Trophoblast cell (in vitro differentiated cells and primary cell): ENCODE results near the gene PHRF1.

Experiments
- DNase-seq, 2 donors: peaks; one replicate each; pipeline ENCODE4 v3.0.0-alpha.2; 2016
- H2AFZ ChIP-seq: 2 replicates; pipeline ENCODE4 v1.6.1; 2013; ENCODE audit warnings: low read length, moderate library complexity, mild to moderate bottlenecking; ENCODE audit not compliant: insufficient read depth, poor library complexity
- H2AK5ac ChIP-seq: 2 replicates; pipeline ENCODE4 v1.6.1; 2013; ENCODE audit warnings: mild to moderate bottlenecking, low read length
- H2BK120ac ChIP-seq: 2 replicates; pipeline ENCODE4 v1.6.1; 2013; ENCODE audit warnings: low read length, mild to moderate bottlenecking, moderate library complexity; ENCODE audit not compliant: insufficient read depth, poor library complexity
- H2BK12ac ChIP-seq: 2 replicates; pipeline ENCODE4 v1.6.1; 2013; ENCODE audit warnings: mild to moderate bottlenecking, low read length, moderate library complexity
- H2BK5ac ChIP-seq: 2 replicates; pipeline ENCODE4 v1.6.1; 2013; ENCODE audit warnings: low read length, low read depth, moderate library complexity, mild to moderate bottlenecking; ENCODE audit not compliant: poor library complexity
- H3K14ac ChIP-seq: 2 replicates; pipeline ENCODE4 v1.6.1; 2013; ENCODE audit warnings: mild to moderate bottlenecking, low read length
- H3K18ac ChIP-seq: 2 replicates; pipeline ENCODE4 v1.6.1; 2013; ENCODE audit warnings: mild to moderate bottlenecking, low read length
- H3K23ac ChIP-seq: 2 replicates; pipeline ENCODE4 v1.6.1; 2013; ENCODE audit warnings: low read length
- H3K27ac ChIP-seq: 2 replicates; pipeline ENCODE4 v1.5.1; 2013; ENCODE audit warnings: low read depth, mild to moderate bottlenecking, inconsistent platforms, low read length, moderate library complexity
- H3K27me3 ChIP-seq: 2 replicates; pipeline ENCODE4 v1.6.1; 2013; ENCODE audit warnings: inconsistent platforms, mild to moderate bottlenecking, low read length, moderate library complexity; ENCODE audit not compliant: insufficient read depth
- H3K36me3 ChIP-seq, 2 experiments: 1 replicate in 1 of 2; 2 replicates in 1 of 2; pipeline ENCODE4 v1.6.1; 2013; ENCODE audit warnings: low read length in 2 of 2, mild to moderate bottlenecking in 2 of 2, moderate library complexity in 1 of 2; ENCODE audit not compliant: insufficient read depth in 2 of 2, control insufficient read depth in 1 of 2
- H3K4ac ChIP-seq: 2 replicates; pipeline ENCODE4 v1.6.1; 2013; ENCODE audit warnings: low read depth, mild to moderate bottlenecking, low read length, moderate library complexity
- H3K4me1 ChIP-seq, 2 experiments: 1 replicate in 1 of 2; 2 replicates in 1 of 2; pipeline ENCODE4 v1.6.1; 2013; ENCODE audit warnings: low read length in 2 of 2, mild to moderate bottlenecking in 2 of 2, moderate library complexity in 1 of 2; ENCODE audit not compliant: insufficient read depth in 2 of 2, control insufficient read depth in 1 of 2
- H3K4me2 ChIP-seq: 2 replicates; pipeline ENCODE4 v1.6.1; 2013; ENCODE audit warnings: inconsistent platforms, mild to moderate bottlenecking, low read length, moderate library complexity
- H3K4me3 ChIP-seq: 2 replicates; pipeline ENCODE4 v1.5.1; 2013; ENCODE audit warnings: mild to moderate bottlenecking, low read depth, low read length, inconsistent platforms
- H3K79me1 ChIP-seq: one replicate; pipeline ENCODE4 v1.6.1; 2013; ENCODE audit warnings: low read length
- H3K79me2 ChIP-seq: 2 replicates; pipeline ENCODE4 v1.6.1; 2013; ENCODE audit warnings: low read length, mild to moderate bottlenecking; ENCODE audit not compliant: control insufficient read depth, insufficient read depth, poor library complexity
- H3K9ac ChIP-seq: 2 replicates; pipeline ENCODE4 v1.6.1; 2013; ENCODE audit warnings: mild to moderate bottlenecking, low read length
- H3K9me3 ChIP-seq: 2 replicates; pipeline ENCODE4 v1.6.1; 2013; ENCODE audit warnings: low read depth, mild to moderate bottlenecking, control low read depth, inconsistent platforms, low read length; ENCODE audit not compliant: insufficient read depth
- H4K12ac ChIP-seq: 2 replicates; pipeline ENCODE4 v1.6.1; 2013; ENCODE audit warnings: low read depth, mild to moderate bottlenecking, low read length, moderate library complexity
- H4K8ac ChIP-seq: 2 replicates; pipeline ENCODE4 v1.6.1; 2013; ENCODE audit warnings: low read depth, mild to moderate bottlenecking, low read length, moderate library complexity
- H4K91ac ChIP-seq: one replicate; pipeline ENCODE4 v1.6.1; 2013; ENCODE audit warnings: low read depth, mild to moderate bottlenecking, low read length, moderate library complexity
- WGBS: extraction: QIAGEN DNeasy Blood & Tissue Kit; methylation state at CpG from one replicate; pipeline ENCODE4 v1.1.7; 2013; ENCODE audit warnings: missing lambda C conversion rate; ENCODE audit not compliant: insufficient read length, insufficient coverage; ENCODE audit errors: extremely low coverage; 5-methylcytosine and 5-hydroxymethylcytosine counted together

Gene PHRF1

GRCh38 chr11:559712-560304 is 16.5 kb upstream of the PHRF1 start:
- peaks cover 20% of the 10 kb centered on the region for H3K79me2 ChIP-seq
- peak overlapping the region; percentile 78 for H2AFZ ChIP-seq
- peak overlapping the region; percentile 9 for H3K4ac ChIP-seq
- H3K14ac ChIP-seq, result peak overlapping the region; percentile 94
- peak; percentile 54 to 70 for DNase-seq
- peak overlapping the region; percentile 89 for H3K27ac ChIP-seq
- no CpG with 5 or more reads among the region's 18 CpGs for WGBS
- peaks cover 17% of the 10 kb centered on the region for H3K27me3 ChIP-seq
- H3K18ac ChIP-seq, result peak overlapping the region; percentile 19
- peak overlapping the region; percentile 4 for H2BK12ac ChIP-seq
- H3K79me1 ChIP-seq, result peaks cover 33% of the 10 kb centered on the region
- peak overlapping the region; percentile 97 for H4K8ac ChIP-seq
- H3K4me3 ChIP-seq, result peak overlapping the region; percentile 59
- peak overlapping the region; percentile 83 for H2BK120ac ChIP-seq
- H3K9ac ChIP-seq, result no peak overlapping the region
- peak overlapping the region; percentile 94 for H4K12ac ChIP-seq
- peak overlapping the region; percentile 61 for H3K4me2 ChIP-seq
- peak overlapping the region; percentile 96 for H4K91ac ChIP-seq
- peaks cover 37 to 45% of the 10 kb centered on the region in 2 experiments for H3K4me1 ChIP-seq
- peak overlapping the region; percentile 12 for H2AK5ac ChIP-seq
- peaks cover 6% of the 10 kb centered on the region for H3K9me3 ChIP-seq
- peaks cover 11 to 22% of the 10 kb centered on the region in 2 experiments for H3K36me3 ChIP-seq
- H2BK5ac ChIP-seq, result peak overlapping the region; percentile 86
- no peak overlapping the region for H3K23ac ChIP-seq

DNA sequence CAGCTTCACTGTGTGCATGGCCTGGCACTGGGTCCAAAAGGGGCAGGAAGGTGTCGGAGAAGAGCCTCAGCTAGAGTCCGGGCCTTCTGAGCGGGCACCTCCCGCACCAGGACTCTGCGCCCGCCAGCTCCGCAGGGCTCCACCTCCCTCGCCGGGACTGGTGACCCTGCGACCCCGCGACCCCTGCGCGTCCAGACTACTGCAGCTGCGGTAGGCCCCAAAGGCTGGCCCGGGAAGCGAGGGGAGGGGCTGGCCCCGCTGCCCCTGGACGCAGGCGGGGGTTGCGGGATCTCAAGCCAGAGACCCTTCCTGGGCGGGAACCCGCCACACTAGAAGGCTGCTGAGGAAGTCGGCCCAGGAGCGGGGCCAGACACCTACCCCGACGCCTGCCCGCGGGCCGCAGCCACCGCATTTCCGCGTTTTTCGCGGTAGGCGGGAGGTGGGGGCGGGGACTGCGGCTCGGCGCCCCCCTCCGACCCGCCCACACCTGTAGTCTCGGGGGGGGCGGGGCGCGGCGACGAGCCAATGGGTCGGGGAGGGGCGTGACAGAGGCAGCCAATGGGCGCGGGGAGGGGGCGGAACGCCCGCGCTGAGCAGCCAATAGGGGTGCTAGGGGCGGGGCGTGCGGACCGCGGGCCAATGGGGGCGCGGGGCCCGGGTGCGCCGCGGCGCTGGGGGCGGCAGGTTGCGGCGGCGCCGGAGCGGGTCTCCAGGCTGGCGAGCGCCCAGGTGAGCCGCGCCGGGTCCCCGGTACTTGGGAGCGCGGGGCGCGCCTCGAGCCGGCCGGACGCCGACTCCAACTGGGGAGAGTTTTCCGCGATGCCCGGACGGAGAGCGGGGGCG is 15.7 kb upstream of the PHRF1 start, which contains the start of the genes LMNTD2 and RASSF7:
Gene LMNTD2 (minus strand): TSS at position 434 of the 843 bp plus-strand sequence. CDS start 22 bp downstream, at position 412.
Gene RASSF7 (plus strand): TSS at position 666 of the 843 bp plus-strand sequence. CDS start 799 bp downstream, outside the sequence.
- WGBS, result no CpG with 5 or more reads among the region's 95 CpGs
- Histone ChIP-seq H3K9ac (peak within 1 kb of the TSS; percentile 83), H3K14ac (peak within 1 kb of the TSS; percentile 94), H3K79me2 (peaks cover 20% of the 10 kb centered on the region), H3K23ac (no peak within 1 kb of the TSS), H4K8ac (peak within 1 kb of the TSS; percentile 97), H3K4me1 (peaks cover 40 to 46% of the 10 kb centered on the region in 2 experiments), H3K79me1 (peaks cover 31% of the 10 kb centered on the region), H2BK5ac (peak within 1 kb of the TSS; percentile 86), H4K91ac (peak within 1 kb of the TSS; percentile 96), H4K12ac (peak within 1 kb of the TSS; percentile 94), H2AK5ac (peak within 1 kb of the TSS; percentile 81), H3K4me2 (peak within 1 kb of the TSS; percentile 77), H3K27ac (peak within 1 kb of the TSS; percentile 89), H2AFZ (peak within 1 kb of the TSS; percentile 78), H3K27me3 (peaks cover 12% of the 10 kb centered on the region), H2BK120ac (peak within 1 kb of the TSS; percentile 83), H3K4ac (peak within 1 kb of the TSS; percentile 82), H3K36me3 (peaks cover 11 to 22% of the 10 kb centered on the region in 2 experiments), H3K9me3 (peaks cover 6% of the 10 kb centered on the region), H3K18ac (peak within 1 kb of the TSS; percentile 81), H2BK12ac (peak within 1 kb of the TSS; percentile 67), H3K4me3 (peak within 1 kb of the TSS; percentile 86)
- peak; percentile 93 to 94 for DNase-seq

DNA sequence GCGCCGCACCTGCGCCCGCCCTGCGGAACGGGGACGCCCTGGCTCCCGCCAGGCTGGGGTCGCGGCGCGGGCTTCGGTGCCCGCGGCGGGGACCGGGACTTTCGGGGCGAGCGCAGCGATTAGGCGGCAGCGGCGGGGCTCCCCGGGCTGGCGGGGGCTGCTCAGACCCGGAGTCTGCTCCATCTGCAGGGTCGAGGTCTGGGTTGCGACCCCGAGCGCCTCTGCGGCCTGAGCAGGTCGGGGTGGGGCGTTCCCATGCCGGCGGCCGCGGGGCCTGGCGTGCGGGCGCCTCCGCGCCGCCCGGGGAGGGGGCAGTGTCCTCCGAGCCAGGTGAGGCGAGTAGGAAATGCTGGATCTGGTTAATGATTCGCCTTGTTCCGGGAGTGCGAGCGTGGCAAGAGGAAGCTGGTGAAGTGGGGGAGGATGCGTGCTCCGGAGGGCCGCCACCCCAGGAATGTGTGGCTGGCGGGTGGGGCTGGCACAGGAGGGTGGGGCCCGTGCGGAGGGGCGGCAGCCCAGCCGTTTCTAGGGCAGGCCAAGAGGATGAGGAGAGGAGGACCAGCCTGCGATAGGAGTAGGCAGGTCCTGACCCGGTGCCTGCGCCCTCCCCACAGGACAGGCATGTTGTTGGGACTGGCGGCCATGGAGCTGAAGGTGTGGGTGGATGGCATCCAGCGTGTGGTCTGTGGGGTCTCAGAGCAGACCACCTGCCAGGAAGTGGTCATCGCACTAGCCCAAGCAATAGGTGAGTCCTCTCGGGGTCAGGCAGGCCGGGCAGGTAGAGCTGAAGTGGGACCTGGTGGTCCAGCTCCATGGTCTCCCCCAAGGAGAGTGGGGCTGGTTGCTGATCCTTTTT is 14.9 kb upstream of the PHRF1 start:
- Histone ChIP-seq H3K4me1 (peaks cover 48 to 51% of the 10 kb centered on the region in 2 experiments), H3K79me1 (peaks cover 35% of the 10 kb centered on the region), H3K27ac (peak overlapping the region; percentile 69), H2BK5ac (peak overlapping the region; percentile 48), H2AK5ac (peak overlapping the region; percentile 81), H3K9ac (peak overlapping the region; percentile 83), H4K91ac (peak overlapping the region; percentile 56), H3K4me3 (peak overlapping the region; percentile 86), H3K23ac (no peak overlapping the region), H2BK12ac (peak overlapping the region; percentile 1), H3K9me3 (peaks cover 6% of the 10 kb centered on the region), H3K18ac (peak overlapping the region; percentile 81), H3K4ac (peak overlapping the region; percentile 82), H3K14ac (peak overlapping the region; percentile 58), H4K12ac (peak overlapping the region; percentile 43), H3K79me2 (peaks cover 20% of the 10 kb centered on the region), H3K36me3 (peaks cover 11 to 22% of the 10 kb centered on the region in 2 experiments), H3K4me2 (peak overlapping the region; percentile 77), H3K27me3 (peaks cover 5% of the 10 kb centered on the region), H4K8ac (peak overlapping the region; percentile 61), H2BK120ac (peak overlapping the region; percentile 47), H2AFZ (peak overlapping the region; percentile 57)
- peak in 1 of 2 donors; percentile 60 for DNase-seq
- WGBS, result no CpG with 5 or more reads among the region's 67 CpGs
